Endodermal cell (in vitro differentiated cells): ENCODE results near the gene TAF1B. TPM values are rescaled to one million over a fixed set of nuclear protein-coding genes. Genes with fewer than 3 reads are reported as not detected.

Experiments used
- DNase-seq: peaks from one replicate; pipeline ENCODE4 v3.0.0-alpha.2; 2017
- H3K27ac ChIP-seq: 2 replicates; pipeline ENCODE4 v1.5.1; 2013; ENCODE audit warnings: mild to moderate bottlenecking, low read depth, low read length, moderate library complexity
- H3K27me3 ChIP-seq: 2 replicates; pipeline ENCODE4 v1.6.1; 2013; ENCODE audit warnings: mild to moderate bottlenecking, low read length, moderate library complexity; ENCODE audit not compliant: insufficient read depth, control insufficient read depth, poor library complexity, severe bottlenecking
- H3K36me3 ChIP-seq: 2 replicates; pipeline ENCODE4 v1.7.0; 2013; ENCODE audit warnings: mild to moderate bottlenecking, low read length, moderate library complexity; ENCODE audit not compliant: control insufficient read depth, insufficient read depth
- H3K4me1 ChIP-seq: one replicate; pipeline ENCODE4 v1.7.0; 2013; ENCODE audit warnings: low read length; ENCODE audit not compliant: control insufficient read depth, insufficient read depth
- H3K4me3 ChIP-seq: 2 replicates; pipeline ENCODE4 v1.5.1; 2013; ENCODE audit warnings: mild to moderate bottlenecking, low read length, moderate library complexity
- H3K9ac ChIP-seq: 2 replicates; pipeline ENCODE4 v1.6.1; 2013; ENCODE audit warnings: mild to moderate bottlenecking, low read length, moderate library complexity; ENCODE audit not compliant: poor library complexity, severe bottlenecking; ENCODE audit errors: extremely low read depth
- H3K9me3 ChIP-seq: 2 replicates; pipeline ENCODE4 v1.6.1; 2013; ENCODE audit warnings: mild to moderate bottlenecking, low read length, moderate library complexity; ENCODE audit not compliant: control insufficient read depth
- H3K27ac Mint-ChIP-seq: 2 replicates; pipeline ENCODE4 v1.8.0; 2020; ENCODE audit warnings: mixed read lengths
- H3K27me3 Mint-ChIP-seq: 2 replicates; pipeline ENCODE4 v1.8.0; 2021; ENCODE audit warnings: mild to moderate bottlenecking, mixed read lengths; ENCODE audit not compliant: insufficient read depth
- H3K36me3 Mint-ChIP-seq: 2 replicates; pipeline ENCODE4 v1.8.0; 2020; ENCODE audit warnings: low read depth, mixed read lengths
- H3K4me1 Mint-ChIP-seq: 2 replicates; pipeline ENCODE4 v1.8.0; 2020; ENCODE audit warnings: mixed read lengths
- H3K4me3 Mint-ChIP-seq: 2 replicates; pipeline ENCODE4 v1.8.0; 2020; ENCODE audit warnings: mild to moderate bottlenecking, moderate library complexity, mixed read lengths
- H3K9me3 Mint-ChIP-seq: 2 replicates; pipeline ENCODE4 v1.8.0; 2020; ENCODE audit warnings: mild to moderate bottlenecking, mixed read lengths
- WGBS, 2 experiments: methylation state at CpG; one replicate each; pipeline versions ENCODE4 v1.1.5 to v1.1.7; 2013; ENCODE audit warnings: missing lambda C conversion rate in 2 of 2, mixed read lengths in 1 of 2; ENCODE audit not compliant: insufficient coverage in 1 of 2, insufficient read length in 1 of 2; 5-methylcytosine and 5-hydroxymethylcytosine counted together
- total RNA-seq, 2 donors: library from RNA; stranded (reverse); fragmentation: NEBNext Ultra II Directional in 1 of 2; extraction: Animal tissue kit (Norgen Biotek cat#: 25700) in 1 of 2; gene quantifications; 2 replicates in 1 of 2; 3 replicates in 1 of 2; pipeline ENCODE4 v1.2.1, GENCODE V29; 2021
- TF ChIP-seq, protein P1 (sequence below): fragments of 200-600 bp; sonication (generic); conservative IDR thresholded peaks from 2 replicates; pipeline ENCODE4 v1.5.0; 2021; ENCODE audit warnings: antibody characterized with exemption, mild to moderate bottlenecking

TAF1B gene
- total RNA-seq, 2 donors from 2014 or later = 36.2 to 41.9 TPM

DNA sequence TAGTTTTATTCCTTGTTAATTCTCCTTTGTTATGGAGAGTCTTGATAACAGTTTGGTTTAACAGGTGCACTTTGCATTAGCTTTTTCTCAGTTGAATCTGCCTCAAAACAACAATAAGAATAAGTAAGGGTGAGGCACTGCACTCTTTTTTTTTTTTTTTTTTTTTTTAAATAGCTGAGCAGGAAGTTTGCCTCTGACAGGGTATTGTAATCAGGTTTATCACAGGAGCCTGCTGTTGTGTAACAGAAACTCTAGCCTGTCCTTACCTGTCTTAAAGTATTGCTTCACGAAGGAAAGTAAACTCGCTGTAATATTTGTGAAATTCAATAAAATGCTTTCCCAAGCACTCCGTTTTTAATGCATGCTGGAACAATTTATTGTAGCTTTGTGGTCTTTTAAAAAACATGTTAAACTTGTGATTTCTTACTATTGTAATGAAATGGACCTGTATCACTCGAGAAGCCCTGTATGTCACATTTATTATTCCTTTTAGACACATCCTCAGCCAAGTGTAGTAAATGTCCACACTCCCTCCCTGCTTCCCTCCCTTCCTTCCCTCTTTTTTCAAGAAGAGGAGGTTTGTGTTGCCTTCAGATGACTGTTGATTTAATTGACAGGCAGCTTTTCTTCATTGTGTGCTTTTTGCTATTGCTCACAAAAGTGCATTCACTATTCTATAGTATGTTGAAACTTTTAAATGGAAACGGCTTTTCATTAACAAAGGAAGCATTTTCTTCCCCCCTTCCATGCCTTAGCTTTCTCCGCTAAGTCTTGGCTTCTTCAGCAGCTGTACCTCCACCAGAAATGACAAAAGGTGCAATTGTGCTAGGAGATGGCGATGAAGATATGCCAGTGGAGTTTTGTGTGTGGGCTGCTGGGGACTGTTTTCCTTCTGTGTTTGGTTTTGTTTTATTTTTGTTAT lies 52.7 kb downstream of the TAF1B start:
- peak overlapping the region; percentile 2 for H3K9ac ChIP-seq
- Mint-ChIP-seq H3K4me3 (peak overlapping the region; percentile 25), H3K9me3 (no peaks in the 10 kb centered on the region), H3K27ac (peak overlapping the region; percentile 87), H3K4me1 (peaks cover 43% of the 10 kb centered on the region), H3K36me3 (peaks cover 12% of the 10 kb centered on the region), H3K27me3 (no peaks in the 10 kb centered on the region)
- H3K4me1 ChIP-seq = peaks cover 14% of the 10 kb centered on the region
- peak overlapping the region; percentile 63 for H3K4me3 ChIP-seq
- DNase-seq = no peak
- H3K36me3 ChIP-seq = peaks cover 11% of the 10 kb centered on the region
- H3K27ac ChIP-seq = peak overlapping the region; percentile 59
- H3K27me3 ChIP-seq = no peaks in the 10 kb centered on the region
- WGBS, 2 experiments = 74 to 100% methylated on average over 1 to 7 of the region's 7 CpGs
- no peaks in the 10 kb centered on the region for H3K9me3 ChIP-seq
- TF ChIP-seq, protein P1, sequence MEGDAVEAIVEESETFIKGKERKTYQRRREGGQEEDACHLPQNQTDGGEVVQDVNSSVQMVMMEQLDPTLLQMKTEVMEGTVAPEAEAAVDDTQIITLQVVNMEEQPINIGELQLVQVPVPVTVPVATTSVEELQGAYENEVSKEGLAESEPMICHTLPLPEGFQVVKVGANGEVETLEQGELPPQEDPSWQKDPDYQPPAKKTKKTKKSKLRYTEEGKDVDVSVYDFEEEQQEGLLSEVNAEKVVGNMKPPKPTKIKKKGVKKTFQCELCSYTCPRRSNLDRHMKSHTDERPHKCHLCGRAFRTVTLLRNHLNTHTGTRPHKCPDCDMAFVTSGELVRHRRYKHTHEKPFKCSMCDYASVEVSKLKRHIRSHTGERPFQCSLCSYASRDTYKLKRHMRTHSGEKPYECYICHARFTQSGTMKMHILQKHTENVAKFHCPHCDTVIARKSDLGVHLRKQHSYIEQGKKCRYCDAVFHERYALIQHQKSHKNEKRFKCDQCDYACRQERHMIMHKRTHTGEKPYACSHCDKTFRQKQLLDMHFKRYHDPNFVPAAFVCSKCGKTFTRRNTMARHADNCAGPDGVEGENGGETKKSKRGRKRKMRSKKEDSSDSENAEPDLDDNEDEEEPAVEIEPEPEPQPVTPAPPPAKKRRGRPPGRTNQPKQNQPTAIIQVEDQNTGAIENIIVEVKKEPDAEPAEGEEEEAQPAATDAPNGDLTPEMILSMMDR = no peak

DNA sequence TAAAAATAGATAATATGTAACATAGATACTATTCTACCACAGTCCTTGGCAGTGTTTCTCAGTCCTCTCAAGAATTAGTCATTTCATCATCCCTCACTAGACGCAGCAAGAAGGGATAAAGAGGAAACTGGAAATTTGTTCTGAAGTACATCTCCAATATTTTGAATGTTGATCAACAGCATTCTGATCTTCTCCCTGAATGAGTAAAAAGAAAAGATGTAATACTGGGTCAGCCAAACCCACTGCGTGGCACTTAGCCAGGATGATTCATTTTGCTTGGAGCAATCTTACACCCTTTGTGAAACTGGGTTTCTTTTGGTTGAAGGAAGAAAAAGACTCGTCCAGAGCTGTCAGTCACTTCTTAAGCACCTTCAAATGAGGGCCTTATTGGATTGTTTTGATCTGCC lies 54.1 kb downstream of the TAF1B start:
- peaks cover 14% of the 10 kb centered on the region for H3K4me1 ChIP-seq
- no peaks in the 10 kb centered on the region for H3K9me3 ChIP-seq
- peak overlapping the region; percentile 28 for H3K27ac Mint-ChIP-seq
- H3K9ac ChIP-seq = no peak overlapping the region
- no peak overlapping the region for H3K4me3 Mint-ChIP-seq
- no peak overlapping the region for H3K4me3 ChIP-seq
- peaks cover 12% of the 10 kb centered on the region for H3K36me3 Mint-ChIP-seq
- H3K27ac ChIP-seq = peak overlapping the region; percentile 26
- TF ChIP-seq, protein P1 = no peak
- DNase-seq = no peak
- peaks cover 12% of the 10 kb centered on the region for H3K36me3 ChIP-seq
- no peaks in the 10 kb centered on the region for H3K27me3 Mint-ChIP-seq
- no peaks in the 10 kb centered on the region for H3K9me3 Mint-ChIP-seq
- H3K4me1 Mint-ChIP-seq = peaks cover 43% of the 10 kb centered on the region
- H3K27me3 ChIP-seq = no peaks in the 10 kb centered on the region
- WGBS, 2 experiments = 51 to 76% methylated on average over 2 to 3 of the region's 3 CpGs

DNA sequence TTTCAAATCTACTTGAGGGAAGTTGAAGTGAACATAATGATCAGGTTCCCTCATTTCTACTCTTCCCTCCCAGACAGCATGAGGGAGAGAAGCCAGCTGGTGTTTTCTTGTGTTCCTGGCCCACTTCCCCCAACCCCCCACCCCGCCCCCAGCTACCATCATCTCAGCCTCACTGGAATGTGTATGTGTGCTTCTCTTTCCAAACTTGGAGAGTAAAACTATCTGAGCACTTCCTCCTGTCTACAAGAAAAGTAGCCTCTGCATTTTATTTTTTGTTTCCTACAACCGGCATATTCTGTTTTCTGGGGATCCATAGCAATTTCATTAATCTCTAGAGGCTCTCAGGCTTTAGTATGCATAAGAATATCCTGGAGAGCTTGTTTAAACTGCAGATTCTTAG lies 54.6 kb downstream of the TAF1B start:
- Histone ChIP-seq H3K27me3 (no peaks in the 10 kb centered on the region), H3K4me1 (peaks cover 14% of the 10 kb centered on the region), H3K27ac (peak overlapping the region; percentile 26), H3K36me3 (peaks cover 9% of the 10 kb centered on the region), H3K9me3 (no peaks in the 10 kb centered on the region), H3K9ac (no peak overlapping the region), H3K4me3 (no peak overlapping the region)
- no peak overlapping the region for H3K4me3 Mint-ChIP-seq
- WGBS, 2 experiments = 43 to 82% methylated on average over 1 to 2 of the region's 2 CpGs
- peak overlapping the region; percentile 28 for H3K27ac Mint-ChIP-seq
- H3K9me3 Mint-ChIP-seq = no peaks in the 10 kb centered on the region
- peaks cover 12% of the 10 kb centered on the region for H3K36me3 Mint-ChIP-seq
- H3K4me1 Mint-ChIP-seq = peaks cover 43% of the 10 kb centered on the region
- H3K27me3 Mint-ChIP-seq = no peaks in the 10 kb centered on the region
- TF ChIP-seq, protein P1 = no peak
- no peak for DNase-seq
